Subcutaneous adipose tissue (tissue), 4 donors: Measurements from ENCODE around the gene TTLL8. TPM values are rescaled to one million over a fixed set of nuclear protein-coding genes. Genes with fewer than 3 reads are reported as not detected.

ENCODE experiments used
- total RNA-seq, 4 donors: library from RNA; depleted of rRNA; stranded (reverse); fragments of >200 nt; gene quantifications; one replicate each; pipeline ENCODE4 v1.1.0, GENCODE V29; 2016
- TF ChIP-seq, protein P1 (sequence below): fragments of 450-650 bp; IDR thresholded peaks from one replicate; pipeline ENCODE4 v1.5.1; 2016; ENCODE audit warnings: low read depth, mild to moderate bottlenecking, control low read depth, antibody characterized with exemption, moderate library complexity

Gene TTLL8
- total RNA-seq, 4 donors from 2014 or later: not detected

- TF ChIP-seq, protein P1, sequence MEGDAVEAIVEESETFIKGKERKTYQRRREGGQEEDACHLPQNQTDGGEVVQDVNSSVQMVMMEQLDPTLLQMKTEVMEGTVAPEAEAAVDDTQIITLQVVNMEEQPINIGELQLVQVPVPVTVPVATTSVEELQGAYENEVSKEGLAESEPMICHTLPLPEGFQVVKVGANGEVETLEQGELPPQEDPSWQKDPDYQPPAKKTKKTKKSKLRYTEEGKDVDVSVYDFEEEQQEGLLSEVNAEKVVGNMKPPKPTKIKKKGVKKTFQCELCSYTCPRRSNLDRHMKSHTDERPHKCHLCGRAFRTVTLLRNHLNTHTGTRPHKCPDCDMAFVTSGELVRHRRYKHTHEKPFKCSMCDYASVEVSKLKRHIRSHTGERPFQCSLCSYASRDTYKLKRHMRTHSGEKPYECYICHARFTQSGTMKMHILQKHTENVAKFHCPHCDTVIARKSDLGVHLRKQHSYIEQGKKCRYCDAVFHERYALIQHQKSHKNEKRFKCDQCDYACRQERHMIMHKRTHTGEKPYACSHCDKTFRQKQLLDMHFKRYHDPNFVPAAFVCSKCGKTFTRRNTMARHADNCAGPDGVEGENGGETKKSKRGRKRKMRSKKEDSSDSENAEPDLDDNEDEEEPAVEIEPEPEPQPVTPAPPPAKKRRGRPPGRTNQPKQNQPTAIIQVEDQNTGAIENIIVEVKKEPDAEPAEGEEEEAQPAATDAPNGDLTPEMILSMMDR: no peak
Observed at GRCh38 chr22:50045211-50046018, 12.7 kb downstream of the TTLL8 start.

DNA sequence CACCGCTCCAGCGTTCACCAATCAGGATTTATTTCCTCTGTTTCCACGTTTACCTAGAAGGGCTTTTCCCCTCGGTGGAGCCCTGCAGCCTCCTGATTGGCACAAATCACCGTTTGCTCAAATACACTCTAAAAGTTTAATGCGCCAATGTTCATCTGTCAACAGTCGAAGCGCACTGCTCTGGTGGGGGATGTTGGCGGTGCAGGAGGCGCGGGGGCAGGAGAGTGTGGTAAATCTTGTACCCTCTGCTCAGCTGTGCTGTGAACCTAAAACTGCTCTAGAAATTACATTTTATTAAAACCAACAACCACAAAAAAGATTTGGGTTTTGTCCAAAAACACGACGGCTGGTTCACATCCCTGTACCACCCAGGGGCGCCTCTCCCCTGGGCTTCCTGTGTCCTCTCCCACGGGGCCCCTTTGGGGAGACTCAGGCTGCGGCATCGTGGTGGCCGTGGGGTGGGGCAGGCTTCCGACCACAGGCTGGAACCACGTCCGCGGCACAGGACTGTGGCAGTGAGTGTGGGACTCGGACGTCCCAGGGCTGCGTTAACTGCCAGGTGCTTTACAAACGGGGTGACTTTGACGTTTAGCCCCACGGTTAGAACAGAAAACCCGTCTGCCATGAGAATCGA, 13.5 kb downstream of the TTLL8 start:
- TF ChIP-seq, protein P1: no peak

DNA sequence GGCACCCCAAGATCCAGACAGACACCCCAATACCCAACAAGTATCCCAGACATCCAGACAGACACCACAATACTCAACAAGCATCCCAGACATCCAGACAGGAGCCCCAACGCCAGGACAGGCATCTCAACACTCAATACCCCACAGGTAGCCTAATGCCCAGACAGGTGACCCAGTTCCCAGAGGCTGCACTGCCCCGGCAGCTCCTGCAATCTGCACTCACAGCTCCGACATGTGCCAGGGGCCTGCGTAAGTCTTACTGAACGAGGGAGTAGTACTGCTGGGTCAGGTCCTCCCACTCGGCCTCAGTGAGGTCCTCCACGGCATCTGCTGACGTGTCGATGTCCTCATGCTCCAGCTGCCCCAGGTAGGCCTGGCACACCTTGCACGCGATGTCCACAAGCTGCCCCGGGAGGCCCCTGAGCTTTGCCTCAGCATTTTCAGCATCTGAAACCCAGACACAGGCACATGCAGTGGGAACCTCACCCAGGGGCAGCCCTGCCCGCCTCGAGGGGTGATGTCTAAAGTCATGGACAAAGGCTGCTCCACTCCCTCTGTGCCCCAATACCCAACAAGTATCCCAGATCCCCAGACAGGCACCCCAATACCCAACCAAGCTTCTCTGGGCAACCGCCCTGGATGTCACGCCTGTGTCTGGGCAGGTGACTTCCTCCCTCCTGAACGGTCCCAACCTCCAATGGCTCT, 16.6 kb downstream of the TTLL8 start:
- TF ChIP-seq, protein P1: no peak

- TF ChIP-seq, protein P1: no peak
Observed at GRCh38 chr22:50040717-50041116, 17.4 kb downstream of the TTLL8 start.

- TF ChIP-seq, protein P1: no peak
Observed at GRCh38 chr22:50039669-50040443, 18.2 kb downstream of the TTLL8 start.

GRCh38 chr22:50035976-50036724, 21.9 kb downstream of the TTLL8 start:
- TF ChIP-seq, protein P1: no peak
